Brain microvascular endothelial cell (primary cell): ENCODE results near the gene IRF2BP1.
A peak's percentile ranks its signal among the peaks of the same experiment; 100 is the strongest.

Experiments
- DNase-seq: peaks from one replicate; pipeline ENCODE4 v3.0.0-alpha.2; 2020
- H3K27ac ChIP-seq: fragments of 250-450 bp; sonication (Bioruptor Pico); 2 replicates; pipeline ENCODE4 v1.5.1; 2020; ENCODE audit warnings: mild to moderate bottlenecking, moderate library complexity
- H3K27me3 ChIP-seq: fragments of 250-450 bp; sonication (Bioruptor Pico); replicated peaks from 2 replicates; pipeline ENCODE4 v1.5.1; 2020; ENCODE audit warnings: mild to moderate bottlenecking
- H3K36me3 ChIP-seq: fragments of 250-450 bp; sonication (Bioruptor Pico); replicated peaks from 2 replicates; pipeline ENCODE4 v1.5.1; 2020; ENCODE audit warnings: mild to moderate bottlenecking
- H3K4me3 ChIP-seq: 2 replicates; pipeline ENCODE4 v1.5.1; 2011; ENCODE audit warnings: low read depth, mild to moderate bottlenecking, control low read depth, low read length, moderate library complexity
- CTCF ChIP-seq: IDR thresholded peaks from 2 replicates; pipeline ENCODE4 v1.5.1; 2011; ENCODE audit warnings: low read depth, mild to moderate bottlenecking, moderate library complexity, low read length, control low read depth, inconsistent platforms; ENCODE audit errors: missing control alignments
- in situ Hi-C: cut with HindIII; loops from 2 replicates; pipeline ENCODE4 v1.10.0; 2017; ENCODE audit warnings: low sequenced_read_pairs, low pct_ligation_motif_present

Gene IRF2BP1

GRCh38 chr19:45848922-45849321 lies 37.0 kb downstream of the IRF2BP1 start:
- in situ Hi-C loops = no loop called here
- H3K27ac ChIP-seq = no peak overlapping the region
- peak; percentile 64 for TF ChIP-seq CTCF
- no peaks in the 10 kb centered on the region for H3K27me3 ChIP-seq
- peaks cover 87% of the 10 kb centered on the region for H3K36me3 ChIP-seq
- no peak overlapping the region for H3K4me3 ChIP-seq
- no peak for DNase-seq

GRCh38 chr19:45847663-45848062 lies 38.3 kb downstream of the IRF2BP1 start:
- in situ Hi-C loops = no loop called here
- Histone ChIP-seq H3K27me3 (no peaks in the 10 kb centered on the region), H3K36me3 (peaks cover 89% of the 10 kb centered on the region), H3K27ac (no peak overlapping the region), H3K4me3 (no peak overlapping the region)
- DNase-seq = no peak
- no peak for TF ChIP-seq CTCF

GRCh38 chr19:45842198-45842597 lies 43.7 kb downstream of the IRF2BP1 start:
- DNase-seq = no peak
- Histone ChIP-seq H3K27ac (no peak overlapping the region), H3K36me3 (peaks cover 69% of the 10 kb centered on the region), H3K4me3 (no peak overlapping the region), H3K27me3 (no peaks in the 10 kb centered on the region)
- TF ChIP-seq CTCF = no peak
- in situ Hi-C loops = no loop called here

- Histone ChIP-seq H3K27ac (no peak overlapping the region), H3K36me3 (peaks cover 77% of the 10 kb centered on the region), H3K27me3 (no peaks in the 10 kb centered on the region), H3K4me3 (no peak overlapping the region)
- TF ChIP-seq CTCF = no peak
- in situ Hi-C loops = no loop called here
- no peak for DNase-seq
Observed at GRCh38 chr19:45834970-45835369, 51.0 kb downstream of the IRF2BP1 start.
